HepG2 (cell line): ENCODE measurements around the gene LTB4R. TPM values are rescaled to one million over a fixed set of nuclear protein-coding genes. Genes with fewer than 3 reads are reported as not detected.

Source experiments
- CCAR2 ChIP-seq: fragments of 200-400 bp; formaldehyde crosslinking; optimal IDR thresholded peaks from 2 replicates; pipeline ENCODE3; 2018; ENCODE audit warnings: low read depth, mild to moderate bottlenecking, low read length, moderate library complexity
- HNRNPLL ChIP-seq: fragments of 200-400 bp; formaldehyde crosslinking; IDR thresholded peaks from 2 replicates; pipeline ENCODE4 v1.6.1; 2017; ENCODE audit warnings: mild to moderate bottlenecking, low read depth, low read length; ENCODE audit not compliant: poor library complexity, severe bottlenecking
- HOMEZ ChIP-seq: IDR thresholded peaks from 2 replicates; pipeline ENCODE4 v1.6.1; 2016; ENCODE audit warnings: low read depth
- LRRFIP1 ChIP-seq: sonication (generic); formaldehyde crosslinking; conservative IDR thresholded peaks from 2 replicates; pipeline ENCODE4 v1.4.0; 2020; ENCODE audit warnings: missing genetic modification reagents
- MTA1 ChIP-seq: sonication (generic); formaldehyde crosslinking; IDR thresholded peaks from 2 replicates; pipeline ENCODE4 v1.4.0; 2020; ENCODE audit warnings: missing genetic modification reagents, mild to moderate bottlenecking, borderline replicate concordance
- MTA3 ChIP-seq: sonication (generic); formaldehyde crosslinking; IDR thresholded peaks from 2 replicates; pipeline ENCODE4 v1.4.0; 2020; ENCODE audit warnings: missing genetic modification reagents
- MXD4 ChIP-seq: IDR thresholded peaks from 2 replicates; pipeline ENCODE4 v1.6.1; 2016; ENCODE audit warnings: mild to moderate bottlenecking, missing biosample characterization, missing genetic modification reagents
- NR2F2 ChIP-seq: IDR thresholded peaks from 2 replicates; pipeline ENCODE4 v1.6.1; 2012; ENCODE audit warnings: low read depth, inconsistent platforms, borderline replicate concordance
- PHB2 ChIP-seq: fragments of 450-650 bp; IDR thresholded peaks from 2 replicates; pipeline ENCODE4 v1.6.1; 2018; ENCODE audit not compliant: partially characterized antibody
- SNAI1 ChIP-seq: sonication (generic); formaldehyde crosslinking; IDR thresholded peaks from 2 replicates; pipeline ENCODE4 v1.5.0; 2020; ENCODE audit warnings: mild to moderate bottlenecking, missing genetic modification reagents, borderline replicate concordance
- THAP11 ChIP-seq: IDR thresholded peaks from 2 replicates; pipeline ENCODE4 v1.6.1; 2016; ENCODE audit warnings: missing biosample characterization, missing genetic modification reagents
- XRCC5 ChIP-seq: fragments of 200-400 bp; formaldehyde crosslinking; optimal IDR thresholded peaks from 2 replicates; pipeline ENCODE3; 2017; ENCODE audit warnings: mild to moderate bottlenecking, low read length
- ZBTB26 ChIP-seq: IDR thresholded peaks from 2 replicates; pipeline ENCODE4 v1.6.1; 2016; ENCODE audit warnings: missing compliant biosample characterization, missing genetic modification reagents, borderline replicate concordance
- ZBTB49 ChIP-seq: sonication (generic); formaldehyde crosslinking; IDR thresholded peaks from 2 replicates; pipeline ENCODE4 v1.4.0; 2020; ENCODE audit warnings: missing genetic modification reagents, borderline replicate concordance
- ZIK1 ChIP-seq: sonication (generic); formaldehyde crosslinking; IDR thresholded peaks from 2 replicates; pipeline ENCODE4 v1.5.0; 2020; ENCODE audit warnings: mild to moderate bottlenecking, low read depth, missing genetic modification reagents, borderline replicate concordance
- ZNF260 ChIP-seq: sonication (generic); formaldehyde crosslinking; IDR thresholded peaks from 2 replicates; pipeline ENCODE4 v1.4.0; 2020; ENCODE audit warnings: missing genetic modification reagents, low read depth, mild to moderate bottlenecking, borderline replicate concordance
- ZNF296 ChIP-seq: sonication (generic); formaldehyde crosslinking; conservative IDR thresholded peaks from 2 replicates; pipeline ENCODE4 v1.5.0; 2020; ENCODE audit warnings: mild to moderate bottlenecking, missing genetic modification reagents
- ZNF317 ChIP-seq: sonication (generic); formaldehyde crosslinking; IDR thresholded peaks from 2 replicates; pipeline ENCODE4 v1.5.0; 2020; ENCODE audit warnings: mild to moderate bottlenecking, missing genetic modification reagents
- ZNF563 ChIP-seq: sonication (generic); formaldehyde crosslinking; IDR thresholded peaks from 2 replicates; pipeline ENCODE4 v1.8.0; 2022; ENCODE audit warnings: mild to moderate bottlenecking, moderate library complexity, missing genetic modification reagents
- ZNF639 ChIP-seq: conservative IDR thresholded peaks from 2 replicates; pipeline ENCODE4 v1.6.1; 2018; ENCODE audit warnings: missing genetic modification reagents
- polyA plus RNA-seq, 8 experiments: library from polyadenylated mRNA; depleted of rRNA in 3 of 8; stranded (reverse) in 7 of 8; unstranded in 1 of 8; fragments of >200 nt; fragmentation: Illumina TruSeq in 4 of 8; extraction: Trizol in 4 of 8; gene quantifications; 2 replicates each; pipeline versions ENCODE4 v1.2.1 to v1.2.3, GENCODE V29; 2011 to 2016; ENCODE audit warnings: low read depth in 4 of 8, missing spikeins in 1 of 8, mixed read lengths in 1 of 8; ENCODE audit not compliant: insufficient read depth in 1 of 8
- total RNA-seq, 5 experiments: library from RNA; depleted of rRNA; stranded (reverse); fragments of >200 nt; fragmentation: Illumina TruSeq; extraction: Trizol; gene quantifications; 2 replicates each; pipeline ENCODE4 v1.2.3, GENCODE V29; 2016; ENCODE audit warnings: low read depth in 1 of 5

LTB4R gene
- total and polyA plus RNA-seq, 2 of the 13 experiments (the other 11 are each of a cell fraction or from before 2014, with no cell fraction given) = 3.2 to 8.2 TPM

- TF ChIP-seq SNAI1 (CRISPR knock-in tag) (peak; percentile 95), ZNF296 (peak; percentile 18; the same call in 1 of the 2 replicates), THAP11 (CRISPR knock-in tag) (no peak; the same call in none of the 2 replicates), ZNF639 (CRISPR knock-in tag) (peak; percentile 80; the same call in 1 of the 2 replicates), ZBTB49 (CRISPR knock-in tag) (peak; percentile 60; the same call in 1 of the 2 replicates), ZNF317 (CRISPR knock-in tag) (peak; percentile 90), HOMEZ (CRISPR knock-in tag) (0 out of 2 replicates have a peak, but pooled peaks have one; percentile 9), ZNF260 (CRISPR knock-in tag) (no peak), ZBTB26 (peak; percentile 84), ZNF563 (CRISPR knock-in tag) (peak; percentile 96), HNRNPLL (peak; percentile 86), XRCC5 (peak; percentile 81), NR2F2 (no peak), MTA3 (0 out of 2 replicates have a peak, but pooled peaks have one; percentile 15), CCAR2 (no peak), MXD4 (CRISPR knock-in tag) (peak; percentile 91; the same call in 1 of the 2 replicates), PHB2 (no peak), LRRFIP1 (no peak), ZIK1 (CRISPR knock-in tag) (peak; percentile 97), MTA1 (peak; percentile 95; the same call in 1 of the 2 replicates)
These were observed 21.1 kb downstream of the LTB4R start (continued) for GRCh38 chr14:24332268-24332993.
